Fibroblast of lung (primary cell): ENCODE data around the gene FEZF2. TPM values are rescaled to one million over a fixed set of nuclear protein-coding genes. Genes with fewer than 3 reads are reported as not detected.

ENCODE experiments used
- DNase-seq, 2 donors: peaks; one replicate each; pipeline versions ENCODE4 v3.0.0 to v3.0.0-alpha.2; 2010; ENCODE audit warnings: low read depth in 2 of 2
- H2AFZ ChIP-seq: 2 replicates; pipeline ENCODE4 v1.5.1; 2012; ENCODE audit warnings: low read length, control low read depth, inconsistent platforms
- H3K27ac ChIP-seq: 2 replicates; pipeline ENCODE4 v1.5.1; 2011; ENCODE audit warnings: low read length, control low read depth; ENCODE audit not compliant: insufficient read depth
- H3K27me3 ChIP-seq: 2 replicates; pipeline ENCODE4 v1.5.1; 2011; ENCODE audit warnings: mild to moderate bottlenecking, low read length; ENCODE audit not compliant: control insufficient read depth, insufficient read depth
- H3K36me3 ChIP-seq: 2 replicates; pipeline ENCODE4 v1.5.1; 2011; ENCODE audit warnings: low read length; ENCODE audit not compliant: control insufficient read depth, insufficient read depth
- H3K4me1 ChIP-seq: 2 replicates; pipeline ENCODE4 v1.5.1; 2011; ENCODE audit warnings: low read length; ENCODE audit not compliant: control insufficient read depth, insufficient read depth; ENCODE audit errors: extremely low read depth
- H3K4me2 ChIP-seq: 2 replicates; pipeline ENCODE4 v1.5.1; 2011; ENCODE audit warnings: low read length, control low read depth; ENCODE audit not compliant: insufficient read depth; ENCODE audit errors: extremely low read depth
- H3K4me3 ChIP-seq, 4 experiments: fragments of 200-600 bp in 1 of 4; sonication (generic) in 1 of 4; replicated peaks in 1 of 4; 2 replicates each; pipeline ENCODE4 v1.5.1; 2011 to 2016; ENCODE audit warnings: low read length in 4 of 4, low read depth in 3 of 4, mild to moderate bottlenecking in 3 of 4, control low read depth in 2 of 4, inconsistent platforms in 1 of 4, mixed read lengths in 1 of 4; ENCODE audit not compliant: insufficient read depth in 1 of 4; ENCODE audit errors: control extremely low read depth in 1 of 4
- H3K79me2 ChIP-seq: 2 replicates; pipeline ENCODE4 v1.5.1; 2012; ENCODE audit warnings: mild to moderate bottlenecking, low read length, inconsistent platforms; ENCODE audit not compliant: control insufficient read depth, insufficient read depth
- H3K9ac ChIP-seq: 2 replicates; pipeline ENCODE4 v1.5.1; 2011; ENCODE audit warnings: mild to moderate bottlenecking, low read length, control low read depth; ENCODE audit not compliant: insufficient read depth
- H3K9me3 ChIP-seq: 2 replicates; pipeline ENCODE4 v1.5.1; 2012; ENCODE audit warnings: low read depth, low read length; ENCODE audit not compliant: control insufficient read depth, insufficient read depth
- H4K20me1 ChIP-seq: 2 replicates; pipeline ENCODE4 v1.5.1; 2011; ENCODE audit warnings: low read length; ENCODE audit not compliant: control insufficient read depth, insufficient read depth; ENCODE audit errors: extremely low read depth
- CTCF ChIP-seq, 2 donors: IDR thresholded peaks in 1 of 2; conservative IDR thresholded peaks in 1 of 2; 1 replicate in 1 of 2; 2 replicates in 1 of 2; pipeline ENCODE4 v1.5.1; 2011 to 2012; ENCODE audit warnings: low read length in 2 of 2, control low read depth in 1 of 2, inconsistent platforms in 1 of 2, low read depth in 1 of 2, mild to moderate bottlenecking in 1 of 2
- EZH2 ChIP-seq: IDR thresholded peaks from 2 replicates; pipeline ENCODE4 v1.5.1; 2012; ENCODE audit warnings: low read length, control low read depth, mild to moderate bottlenecking; ENCODE audit errors: missing control alignments
- polyA plus RNA-seq, 2 donors: library from polyadenylated mRNA; depleted of rRNA in 1 of 2; stranded (reverse) in 1 of 2; unstranded in 1 of 2; fragments of >200 nt; gene quantifications; 2 replicates each; pipeline ENCODE4 v1.2.1, GENCODE V29; 2011 to 2012; ENCODE audit warnings: missing spikeins in 1 of 2
- total RNA-seq: library from RNA; depleted of rRNA; stranded (reverse); fragments of >200 nt; gene quantifications from 2 replicates; pipeline ENCODE4 v1.2.1, GENCODE V29; 2014

The FEZF2 gene
- total and polyA plus RNA-seq, 2 donors (not counting 1 experiment from before 2014, with no cell fraction given): not detected

GRCh38 chr3:62404321-62404720 is 31.0 kb upstream of the FEZF2 start:
- no peak overlapping the region for H3K4me2 ChIP-seq
- H4K20me1 ChIP-seq: no peaks in the 10 kb centered on the region
- TF ChIP-seq EZH2 (no peak), CTCF (conservative IDR thresholded peaks at IDR 0.05 in 1 of 2, IDR thresholded peaks at IDR 0.05 in 1 of 2; ENCODE audit: low read depth in 1 of 2, low read length in 2 of 2) (no peak)
- no peak for DNase-seq
- H3K9me3 ChIP-seq: no peaks in the 10 kb centered on the region
- no peak overlapping the region for H3K4me3 ChIP-seq
- no peak overlapping the region for H2AFZ ChIP-seq
- no peaks in the 10 kb centered on the region for H3K4me1 ChIP-seq
- no peak overlapping the region for H3K9ac ChIP-seq
- no peak overlapping the region for H3K27ac ChIP-seq
- H3K36me3 ChIP-seq: no peaks in the 10 kb centered on the region
- no peaks in the 10 kb centered on the region for H3K79me2 ChIP-seq
- no peaks in the 10 kb centered on the region for H3K27me3 ChIP-seq

DNA sequence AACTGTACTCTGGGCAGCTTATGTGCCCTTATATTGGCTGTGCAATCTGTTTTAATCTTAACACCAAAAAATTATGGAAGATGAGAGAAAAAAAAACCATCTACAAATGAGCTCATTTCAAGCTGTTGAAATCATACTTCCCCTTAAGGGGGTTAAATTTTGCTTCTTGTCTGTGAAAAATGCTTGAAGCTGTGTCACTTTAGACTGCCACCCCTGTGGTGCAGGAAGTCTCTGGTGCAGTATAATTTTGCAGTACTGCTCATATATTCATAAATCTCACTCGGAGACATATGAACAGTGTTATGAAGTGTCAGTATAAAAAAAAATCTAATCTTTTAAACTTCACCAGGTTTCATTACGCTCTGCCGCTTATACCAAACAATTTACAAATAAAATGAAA is 30.4 kb upstream of the FEZF2 start:
- Histone ChIP-seq H3K27me3 (no peaks in the 10 kb centered on the region), H3K4me1 (no peaks in the 10 kb centered on the region), H4K20me1 (no peaks in the 10 kb centered on the region), H3K4me2 (no peak overlapping the region), H3K9me3 (no peaks in the 10 kb centered on the region), H3K36me3 (no peaks in the 10 kb centered on the region), H3K79me2 (no peaks in the 10 kb centered on the region), H3K9ac (no peak overlapping the region), H2AFZ (no peak overlapping the region), H3K4me3 (no peak overlapping the region), H3K27ac (no peak overlapping the region)
- no peak for DNase-seq
- TF ChIP-seq CTCF (conservative IDR thresholded peaks at IDR 0.05 in 1 of 2, IDR thresholded peaks at IDR 0.05 in 1 of 2; ENCODE audit: low read depth in 1 of 2, low read length in 2 of 2) (no peak), EZH2 (no peak)

- no peak overlapping the region for H3K4me2 ChIP-seq
- no peaks in the 10 kb centered on the region for H4K20me1 ChIP-seq
- H3K36me3 ChIP-seq: no peaks in the 10 kb centered on the region
- no peaks in the 10 kb centered on the region for H3K27me3 ChIP-seq
- H3K9ac ChIP-seq: no peak overlapping the region
- no peak for TF ChIP-seq EZH2
- TF ChIP-seq CTCF (conservative IDR thresholded peaks at IDR 0.05 in 1 of 2, IDR thresholded peaks at IDR 0.05 in 1 of 2; ENCODE audit: low read depth in 1 of 2, low read length in 2 of 2): no peak
- H2AFZ ChIP-seq: no peak overlapping the region
- H3K4me1 ChIP-seq: no peaks in the 10 kb centered on the region
- no peak overlapping the region for H3K27ac ChIP-seq
- H3K4me3 ChIP-seq: no peak overlapping the region
- H3K9me3 ChIP-seq: no peaks in the 10 kb centered on the region
- H3K79me2 ChIP-seq: no peaks in the 10 kb centered on the region
- DNase-seq: no peak
Measured at GRCh38 chr3:62392626-62393292, 19.4 kb upstream of the FEZF2 start.
